Stimulated activated CD4-positive, alpha-beta T cell treated with anti-CD3 and anti-CD28 coated beads, Interleukin-12 subunit alpha, Interleukin-12 subunit beta, amount 100 ng/mL, for 24 hours (primary cell): ENCODE measurements around the gene DYSF.

Experiments
- DNase-seq, 2 experiments: peaks; one replicate each; pipeline ENCODE4 v3.0.0-alpha.2; 2020; ENCODE audit warnings: low read depth in 2 of 2

The DYSF gene

GRCh38 chr2:71602581-71602980, 149.2 kb downstream of the DYSF start:
- no peak for DNase-seq

- DNase-seq, result no peak
Observed at GRCh38 chr2:71603311-71603811, 150.0 kb downstream of the DYSF start.

- no peak for DNase-seq
Observed at GRCh38 chr2:71603851-71604725, 150.7 kb downstream of the DYSF start.

- DNase-seq, result no peak
Observed at GRCh38 chr2:71604726-71605120, 151.4 kb downstream of the DYSF start.

- no peak for DNase-seq
Observed at GRCh38 chr2:71605173-71605641, 151.8 kb downstream of the DYSF start.

GRCh38 chr2:71605781-71606241, 152.4 kb downstream of the DYSF start:
- no peak for DNase-seq

GRCh38 chr2:71606244-71606643, 152.9 kb downstream of the DYSF start:
- no peak for DNase-seq

GRCh38 chr2:71607151-71607889, 154.0 kb downstream of the DYSF start:
- no peak for DNase-seq

GRCh38 chr2:71608034-71608433, 154.7 kb downstream of the DYSF start:
- no peak for DNase-seq

GRCh38 chr2:71608441-71608840, 155.1 kb downstream of the DYSF start:
- no peak for DNase-seq

- DNase-seq, result no peak
Observed at GRCh38 chr2:71609029-71609428, 155.7 kb downstream of the DYSF start.

GRCh38 chr2:71609441-71609840, 156.1 kb downstream of the DYSF start:
- no peak for DNase-seq

- DNase-seq, result no peak
Observed at GRCh38 chr2:71609958-71610357, 156.6 kb downstream of the DYSF start.

- DNase-seq, result no peak
Observed at GRCh38 chr2:71610671-71611070, 157.3 kb downstream of the DYSF start.

- no peak for DNase-seq
Observed at GRCh38 chr2:71611247-71611646, 157.9 kb downstream of the DYSF start.

GRCh38 chr2:71611781-71612527, 158.6 kb downstream of the DYSF start:
- no peak for DNase-seq

GRCh38 chr2:71612581-71613402, 159.4 kb downstream of the DYSF start:
- DNase-seq, result no peak

GRCh38 chr2:71613403-71613952, 160.1 kb downstream of the DYSF start:
- DNase-seq, result no peak

- DNase-seq, result no peak
Observed at GRCh38 chr2:71613953-71614925, 160.9 kb downstream of the DYSF start.
